Kidney (tissue), 14 donors: ENCODE data around the gene UGT1A4. TPM values are rescaled to one million over a fixed set of nuclear protein-coding genes. Genes with fewer than 3 reads are reported as not detected.

ENCODE experiments used
- DNase-seq, 5 donors: peaks; one replicate each; pipeline ENCODE4 v3.0.0-alpha.2; 2013 to 2020
- FAIRE-seq: peaks from 2 replicates; lab custom pipeline; 2012; peaks lifted over from hg19 to GRCh38; lab: Jason Lieb, UNC
- H3K27ac ChIP-seq, 2 donors: one replicate each; pipeline ENCODE4 v1.7.0; 2013; ENCODE audit warnings: low read depth in 2 of 2, low read length in 2 of 2, inconsistent platforms in 1 of 2
- H3K27me3 ChIP-seq: one replicate; pipeline ENCODE4 v1.7.1; 2013; ENCODE audit warnings: low read length, inconsistent platforms; ENCODE audit not compliant: control insufficient read depth, insufficient read depth
- H3K36me3 ChIP-seq, 3 donors: one replicate each; pipeline versions ENCODE4 v1.7.0 to v1.7.1; 2013; ENCODE audit warnings: low read length in 3 of 3, control low read depth in 1 of 3, inconsistent platforms in 1 of 3; ENCODE audit not compliant: insufficient read depth in 3 of 3, control insufficient read depth in 2 of 3
- H3K4me1 ChIP-seq, 3 donors: one replicate each; pipeline versions ENCODE4 v1.7.0 to v1.7.1; 2013; ENCODE audit warnings: low read length in 3 of 3, inconsistent platforms in 1 of 3, low read depth in 1 of 3; ENCODE audit not compliant: control insufficient read depth in 2 of 3, insufficient read depth in 2 of 3
- H3K4me3 ChIP-seq, 3 donors: one replicate each; pipeline versions ENCODE4 v1.7.0 to v1.8.1; 2013; ENCODE audit warnings: low read length in 3 of 3, control low read depth in 1 of 3, inconsistent platforms in 1 of 3
- H3K9ac ChIP-seq, 3 donors: one replicate each; pipeline versions ENCODE4 v1.7.0 to v1.7.1; 2013; ENCODE audit warnings: low read length in 3 of 3, control low read depth in 1 of 3, inconsistent platforms in 1 of 3
- H3K9me3 ChIP-seq, 3 donors: one replicate each; pipeline versions ENCODE4 v1.7.0 to v1.7.1; 2013; ENCODE audit warnings: low read length in 3 of 3, control low read depth in 1 of 3, inconsistent platforms in 1 of 3; ENCODE audit not compliant: control insufficient read depth in 2 of 3, insufficient read depth in 1 of 3
- intact Hi-C: fragments of 100-400 bp; cut with DNase I; formaldehyde crosslinking; loops from one replicate; pipeline ENCODE4 v1.11.1; 2022
- polyA plus RNA-seq: library from polyadenylated mRNA; stranded (reverse); fragments of 350-450 nt; fragmentation: Illumina TruSeq; extraction: RNeasy Lipid Tissue Mini Kit (QIAGEN cat#74804); gene quantifications from one replicate; pipeline ENCODE4 v1.2.3, GENCODE V29; 2014; ENCODE audit warnings: low read depth, low replicate concordance; ENCODE audit not compliant: insufficient read depth
- total RNA-seq: library from RNA; stranded (reverse); fragmentation: NEBNext Ultra II Directional; extraction: Animal tissue kit (Norgen Biotek cat#: 25700); gene quantifications from one replicate; pipeline ENCODE4 v1.2.1, GENCODE V29; 2021
- TF ChIP-seq, protein P1 (sequence below): IDR thresholded peaks from 3 replicates; pipeline ENCODE4 v1.5.1; 2012; ENCODE audit warnings: mild to moderate bottlenecking, moderate library complexity, borderline replicate concordance; ENCODE audit not compliant: insufficient read depth; ENCODE audit errors: extremely low read depth
- donor health status: control.
- donor health status: control.
- donor health status: control.
- donor health status: control.
- donor health status: control.
- donor health status: DM: yes; HTN: yes; CAD: no.
- donor health status: Normal renal cell carcinoma (clear cell type).

The UGT1A4 gene
- total and polyA plus RNA-seq, 2 donors from 2014 or later: 0.84 to 1.1 TPM

DNA sequence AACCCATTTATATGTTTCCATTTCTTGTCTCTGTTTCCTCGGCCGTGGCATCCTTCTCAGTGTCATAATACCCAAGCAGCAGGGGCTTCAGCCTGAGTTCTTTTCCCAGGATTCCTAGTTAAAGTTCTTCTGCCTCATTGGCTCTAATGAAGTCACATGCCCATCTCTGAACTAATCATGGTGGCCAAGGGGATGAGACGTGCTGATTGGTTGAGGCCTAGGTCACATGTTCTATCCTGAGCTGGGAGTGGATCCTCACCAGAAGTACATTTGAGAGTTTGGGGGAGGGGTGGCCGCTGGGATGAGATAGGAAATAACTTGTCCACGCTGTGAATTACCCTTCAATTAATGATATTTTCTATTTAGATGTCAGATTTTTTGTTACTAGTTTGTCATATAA is 9.6 kb upstream of the UGT1A4 start:
- Histone ChIP-seq H3K4me1 (peaks cover 0 to 19% (median 7%) of the 10 kb centered on the region in 3 donors), H3K4me3 (no peak overlapping the region), H3K27me3 (no peaks in the 10 kb centered on the region), H3K36me3 (peaks cover 0 to 4% (median 0%) of the 10 kb centered on the region in 3 donors), H3K9me3 (no peaks in the 10 kb centered on the region), H3K9ac (no peak overlapping the region), H3K27ac (no peak overlapping the region)
- FAIRE-seq: no peak
- TF ChIP-seq, protein P1, sequence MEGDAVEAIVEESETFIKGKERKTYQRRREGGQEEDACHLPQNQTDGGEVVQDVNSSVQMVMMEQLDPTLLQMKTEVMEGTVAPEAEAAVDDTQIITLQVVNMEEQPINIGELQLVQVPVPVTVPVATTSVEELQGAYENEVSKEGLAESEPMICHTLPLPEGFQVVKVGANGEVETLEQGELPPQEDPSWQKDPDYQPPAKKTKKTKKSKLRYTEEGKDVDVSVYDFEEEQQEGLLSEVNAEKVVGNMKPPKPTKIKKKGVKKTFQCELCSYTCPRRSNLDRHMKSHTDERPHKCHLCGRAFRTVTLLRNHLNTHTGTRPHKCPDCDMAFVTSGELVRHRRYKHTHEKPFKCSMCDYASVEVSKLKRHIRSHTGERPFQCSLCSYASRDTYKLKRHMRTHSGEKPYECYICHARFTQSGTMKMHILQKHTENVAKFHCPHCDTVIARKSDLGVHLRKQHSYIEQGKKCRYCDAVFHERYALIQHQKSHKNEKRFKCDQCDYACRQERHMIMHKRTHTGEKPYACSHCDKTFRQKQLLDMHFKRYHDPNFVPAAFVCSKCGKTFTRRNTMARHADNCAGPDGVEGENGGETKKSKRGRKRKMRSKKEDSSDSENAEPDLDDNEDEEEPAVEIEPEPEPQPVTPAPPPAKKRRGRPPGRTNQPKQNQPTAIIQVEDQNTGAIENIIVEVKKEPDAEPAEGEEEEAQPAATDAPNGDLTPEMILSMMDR: no peak
- DNase-seq: no peak
- intact Hi-C loops: no loop called here

DNA sequence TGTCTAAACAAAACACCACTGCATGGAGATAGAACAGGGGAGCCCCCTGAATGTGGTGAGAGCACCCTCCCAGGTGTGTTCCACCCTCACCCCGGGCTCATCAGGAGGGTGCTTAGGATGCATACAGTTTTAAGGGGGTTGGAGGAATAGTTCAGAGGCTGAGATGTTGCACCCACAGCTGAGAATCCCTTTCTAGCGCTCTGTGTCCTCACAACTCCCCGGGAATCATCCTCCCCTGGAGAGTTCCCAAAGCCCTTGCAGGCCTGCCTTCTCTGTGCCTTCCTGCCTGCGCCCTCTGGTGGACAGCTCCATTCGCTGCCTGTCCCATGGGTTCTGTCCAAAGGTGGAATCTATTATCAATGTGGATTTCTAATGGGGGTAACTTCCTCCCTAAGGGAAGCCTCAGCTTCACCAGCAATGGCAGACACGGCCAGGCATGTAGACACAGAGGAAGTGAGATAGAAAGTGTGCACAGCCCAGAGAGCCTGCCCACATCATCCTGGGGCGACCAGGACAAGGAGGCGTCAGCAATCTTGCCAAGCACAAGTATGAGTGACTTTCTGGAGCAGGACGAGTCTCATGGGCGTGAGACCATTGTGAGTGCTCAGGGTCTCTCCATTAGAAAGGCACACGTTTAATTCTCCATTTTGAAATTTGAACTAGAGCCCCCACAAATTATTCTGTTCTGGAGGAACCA is 7.1 kb upstream of the UGT1A4 start:
- H3K4me1 ChIP-seq: peaks cover 0 to 12% (median 4%) of the 10 kb centered on the region in 3 donors
- H3K27ac ChIP-seq: no peak overlapping the region
- no peak overlapping the region for H3K4me3 ChIP-seq
- peaks cover 0 to 4% (median 0%) of the 10 kb centered on the region in 3 donors for H3K36me3 ChIP-seq
- intact Hi-C loops: no loop called here
- no peak overlapping the region for H3K9ac ChIP-seq
- H3K27me3 ChIP-seq: no peaks in the 10 kb centered on the region
- H3K9me3 ChIP-seq: no peaks in the 10 kb centered on the region
- DNase-seq: peak; percentile 69 to 91 (median 83)
- TF ChIP-seq, protein P1: peak; percentile 69
- no peak for FAIRE-seq

DNA sequence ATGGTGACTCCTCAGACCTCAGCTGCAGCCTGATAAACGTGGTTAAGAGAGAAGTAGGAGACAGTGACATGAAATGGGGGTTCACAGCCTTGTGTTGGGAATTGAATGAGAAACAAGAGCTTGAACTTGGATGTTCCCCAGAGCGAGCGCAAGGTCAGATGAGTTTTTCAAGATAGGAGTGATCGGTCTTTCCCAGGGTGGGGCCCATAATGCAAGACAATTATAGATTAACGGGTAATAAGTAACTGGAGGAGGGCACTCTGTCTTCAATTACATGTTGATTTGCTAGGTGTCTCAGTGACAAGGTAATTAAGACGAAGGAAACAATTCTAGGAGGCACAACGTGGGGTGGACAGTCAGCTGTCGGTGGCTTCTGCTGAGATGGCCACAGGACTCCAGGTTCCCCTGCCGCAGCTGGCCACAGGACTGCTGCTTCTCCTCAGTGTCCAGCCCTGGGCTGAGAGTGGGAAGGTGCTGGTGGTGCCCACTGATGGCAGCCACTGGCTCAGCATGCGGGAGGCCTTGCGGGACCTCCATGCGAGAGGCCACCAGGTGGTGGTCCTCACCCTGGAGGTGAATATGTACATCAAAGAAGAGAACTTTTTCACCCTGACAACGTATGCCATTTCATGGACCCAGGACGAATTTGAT is 5.8 kb upstream of the UGT1A4 start, which contains the start of gene UGT1A5:
UGT1A5 (plus strand) TSS at position 297 of the 651 bp plus-strand sequence; CDS start at position 382, 85 bp downstream.
- intact Hi-C loops: no loop called here
- FAIRE-seq (no peak), DNase-seq (no peak)
- H3K27ac ChIP-seq: no peak within 1 kb of the TSS
- TF ChIP-seq, protein P1: no peak
- no peaks in the 10 kb centered on the region for H3K9me3 ChIP-seq
- no peaks in the 10 kb centered on the region for H3K27me3 ChIP-seq
- H3K9ac ChIP-seq: no peak within 1 kb of the TSS
- H3K4me1 ChIP-seq: peaks cover 0 to 4% (median 0%) of the 10 kb centered on the region in 3 donors
- H3K36me3 ChIP-seq: peaks cover 0 to 4% (median 0%) of the 10 kb centered on the region in 3 donors
- no peak within 1 kb of the TSS for H3K4me3 ChIP-seq
